Esophagus squamous epithelium (tissue), 4 donors: ENCODE results near the gene TCN2.

Experiments
- CTCF ChIP-seq, 6 experiments: fragments of 450-650 bp in 4 of 6; fragments of 200-600 bp in 2 of 6; sonication (generic) in 2 of 6; IDR thresholded peaks; one replicate each; pipeline ENCODE4 v1.5.1; 2016 to 2019; ENCODE audit warnings: antibody characterized with exemption in 6 of 6, mild to moderate bottlenecking in 4 of 6, moderate library complexity in 4 of 6
- POLR2A ChIP-seq, 4 donors: fragments of 450-650 bp; IDR thresholded peaks; one replicate each; pipeline ENCODE4 v1.6.1; 2017; ENCODE audit warnings: antibody characterized with exemption in 4 of 4, mild to moderate bottlenecking in 4 of 4, moderate library complexity in 3 of 4

- TF ChIP-seq POLR2A (IDR thresholded peaks at IDR 0.05) (peak in 2 of 4 donors; percentile 42), CTCF (IDR thresholded peaks at IDR 0.05) (peak in 1 of 6 experiments; percentile 5)
Observed at GRCh38 chr22:30606455-30607299, at the start of gene TCN2.
